ENCODE results near the gene SMS.
"Not testable (repeated sequence)": the region's sequence is repeated elsewhere in the genome, so short reads cannot be mapped to it uniquely, and the experiment has no call there.

SMS gene

DNA sequence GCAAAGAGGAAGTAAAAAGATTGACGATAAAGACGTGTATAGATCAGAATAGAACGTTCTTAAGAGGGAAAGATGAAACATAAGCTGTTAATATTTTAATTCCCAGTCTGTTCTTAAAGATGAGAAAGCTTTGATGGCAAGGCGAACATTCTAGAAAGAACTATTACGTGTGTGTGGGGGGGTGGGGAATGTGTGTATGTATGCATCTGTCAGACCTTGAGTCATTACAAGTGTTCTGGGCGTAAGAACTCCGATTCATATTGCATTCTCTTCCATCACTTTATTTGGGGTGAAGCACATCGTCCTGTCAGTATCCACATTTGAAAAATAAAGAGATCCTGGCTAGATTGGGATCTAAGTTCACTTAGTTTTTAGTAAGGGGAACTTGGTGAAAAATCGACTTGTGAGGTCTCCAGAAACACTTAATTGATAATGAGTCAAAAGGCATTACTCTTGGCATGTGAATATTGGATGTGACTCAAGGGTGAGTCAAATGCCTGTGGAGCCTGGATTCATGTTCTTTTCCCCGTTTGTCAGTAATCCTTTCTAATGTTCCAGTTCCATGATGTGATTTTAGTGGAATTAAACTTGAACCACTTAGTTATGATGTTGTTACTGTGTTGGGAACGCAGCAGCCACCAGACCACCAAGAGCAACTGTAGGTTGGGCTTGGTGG, 3.1 kb downstream of the SMS start:
- H3K4me1 Mint-ChIP-seq (ENCODE audit: low read depth), result peaks cover 45% of the 10 kb centered on the region
- peak overlapping the region; percentile 89 for H3K27ac Mint-ChIP-seq
- H3K4me3 Mint-ChIP-seq, result peak overlapping the region; percentile 82
- no peaks in the 10 kb centered on the region for H3K9me3 Mint-ChIP-seq (ENCODE audit: low read depth)
- peaks cover 8% of the 10 kb centered on the region for H3K36me3 Mint-ChIP-seq
- no peaks in the 10 kb centered on the region for H3K27me3 Mint-ChIP-seq

DNA sequence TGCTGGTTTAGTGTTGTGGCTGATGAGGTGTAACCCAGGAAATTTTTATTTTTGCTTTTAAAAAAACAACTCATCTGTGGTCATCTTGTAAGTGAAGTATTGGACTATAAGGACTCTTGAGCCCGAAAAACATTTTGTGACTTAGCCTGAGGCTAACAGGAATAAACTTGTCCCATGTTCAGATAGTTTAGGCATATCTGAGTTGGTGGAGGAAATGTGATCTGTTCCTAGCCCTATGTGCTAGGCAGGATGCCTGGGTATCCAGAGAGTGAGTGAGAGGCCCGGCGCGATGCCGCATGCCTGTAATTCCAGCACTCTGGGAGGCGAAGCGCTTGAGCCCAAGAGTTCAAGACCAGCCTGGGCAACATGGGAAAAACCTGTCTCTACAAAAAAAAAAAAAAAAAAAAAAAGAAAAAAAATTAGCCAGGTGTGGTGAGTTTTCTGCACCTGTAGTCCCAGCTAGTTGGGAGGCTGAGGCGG, 3.7 kb downstream of the SMS start:
- Mint-ChIP-seq H3K36me3 (peaks cover 8% of the 10 kb centered on the region), H3K9me3 (ENCODE audit: low read depth) (no peaks in the 10 kb centered on the region), H3K27me3 (no peaks in the 10 kb centered on the region), H3K4me3 (peak overlapping the region; percentile 82), H3K27ac (peak overlapping the region; percentile 89), H3K4me1 (ENCODE audit: low read depth) (peaks cover 45% of the 10 kb centered on the region)

GRCh38 chrX:21946925-21947641, 6.6 kb downstream of the SMS start:
- H3K4me3 Mint-ChIP-seq, result peak overlapping the region; percentile 20
- H3K9me3 Mint-ChIP-seq (ENCODE audit: low read depth), result no peaks in the 10 kb centered on the region
- H3K36me3 Mint-ChIP-seq, result peaks cover 8% of the 10 kb centered on the region
- no peaks in the 10 kb centered on the region for H3K27me3 Mint-ChIP-seq
- H3K27ac Mint-ChIP-seq, result peak overlapping the region; percentile 61
- peaks cover 55% of the 10 kb centered on the region for H3K4me1 Mint-ChIP-seq (ENCODE audit: low read depth)

DNA sequence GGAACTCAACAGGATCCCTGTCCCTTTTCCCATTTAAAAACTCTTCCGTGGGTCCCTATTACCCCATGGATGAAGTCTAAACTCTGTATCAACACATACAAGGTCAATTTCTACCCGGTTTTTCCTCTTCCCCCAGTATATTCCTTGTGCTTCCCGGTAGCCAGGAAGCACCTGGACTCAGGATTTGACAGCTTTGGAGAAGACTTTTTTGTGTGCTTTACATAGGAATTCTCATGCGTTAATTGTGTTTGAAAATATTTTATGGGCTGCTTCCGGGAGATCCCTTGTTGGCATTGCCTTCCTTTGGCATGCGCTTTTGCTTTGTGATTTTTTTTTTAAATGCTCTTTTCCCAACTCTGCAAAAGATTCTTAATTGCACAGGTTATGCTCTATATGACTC, 7.2 kb downstream of the SMS start:
- no peaks in the 10 kb centered on the region for H3K27me3 Mint-ChIP-seq
- H3K4me3 Mint-ChIP-seq, result peak overlapping the region; percentile 4
- H3K9me3 Mint-ChIP-seq (ENCODE audit: low read depth), result no peaks in the 10 kb centered on the region
- no peak overlapping the region for H3K27ac Mint-ChIP-seq
- peaks cover 4% of the 10 kb centered on the region for H3K36me3 Mint-ChIP-seq
- H3K4me1 Mint-ChIP-seq (ENCODE audit: low read depth), result peaks cover 55% of the 10 kb centered on the region

GRCh38 chrX:21948897-21949578, 8.5 kb downstream of the SMS start:
- H3K36me3 Mint-ChIP-seq, result no peaks in the 10 kb centered on the region

DNA sequence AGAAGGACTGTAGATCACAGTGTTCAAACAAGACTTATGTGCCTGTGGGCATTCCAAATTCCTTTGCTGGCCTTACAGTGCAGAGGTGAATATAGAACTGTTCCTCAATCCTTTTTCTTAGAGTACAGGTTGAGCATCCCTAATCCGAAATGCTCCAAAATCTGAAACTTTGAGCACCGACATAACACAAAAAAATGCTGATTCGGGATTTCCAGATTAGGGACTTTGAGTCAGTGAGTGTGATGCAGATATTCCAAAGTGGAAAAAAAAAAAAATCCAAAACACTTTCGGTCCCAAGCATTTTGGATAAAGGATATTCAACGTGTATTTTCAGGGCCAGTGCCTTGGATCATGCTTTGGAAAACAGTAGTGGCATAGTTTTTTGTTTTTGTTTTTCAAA, 9.2 kb downstream of the SMS start:
- Mint-ChIP-seq H3K4me3 (no peak overlapping the region), H3K4me1 (ENCODE audit: low read depth) (peaks cover 51% of the 10 kb centered on the region), H3K9me3 (ENCODE audit: low read depth) (no peaks in the 10 kb centered on the region), H3K27me3 (no peaks in the 10 kb centered on the region), H3K36me3 (no peaks in the 10 kb centered on the region), H3K27ac (no peak overlapping the region)

More at GRCh38 chrX:21948897-21949578, 8.5 kb downstream of the SMS start:
- Mint-ChIP-seq H3K4me1 (ENCODE audit: low read depth) (peaks cover 51% of the 10 kb centered on the region), H3K27ac (no peak overlapping the region), H3K4me3 (no peak overlapping the region), H3K27me3 (no peaks in the 10 kb centered on the region), H3K9me3 (ENCODE audit: low read depth) (no peaks in the 10 kb centered on the region)

GRCh38 chrX:21950557-21950956, 10.0 kb downstream of the SMS start:
- H3K27ac Mint-ChIP-seq; H3K27me3 Mint-ChIP-seq; H3K9me3 Mint-ChIP-seq (ENCODE audit: low read depth); H3K36me3 Mint-ChIP-seq; H3K4me3 Mint-ChIP-seq: not testable (repeated sequence)
- H3K4me1 Mint-ChIP-seq (ENCODE audit: low read depth), result peaks cover 55% of the 10 kb centered on the region

GRCh38 chrX:21952624-21953023, 12.1 kb downstream of the SMS start:
- Mint-ChIP-seq H3K27me3 (no peaks in the 10 kb centered on the region), H3K4me3 (no peak overlapping the region), H3K4me1 (ENCODE audit: low read depth) (peaks cover 45% of the 10 kb centered on the region), H3K9me3 (ENCODE audit: low read depth) (no peaks in the 10 kb centered on the region), H3K27ac (no peak overlapping the region), H3K36me3 (no peaks in the 10 kb centered on the region)

- H3K36me3 Mint-ChIP-seq; H3K9me3 Mint-ChIP-seq (ENCODE audit: low read depth); H3K27ac Mint-ChIP-seq; H3K27me3 Mint-ChIP-seq; H3K4me3 Mint-ChIP-seq: not testable (repeated sequence)
- H3K4me1 Mint-ChIP-seq (ENCODE audit: low read depth), result peaks cover 47% of the 10 kb centered on the region
These were observed 12.8 kb downstream of the SMS start for GRCh38 chrX:21953195-21953830.

DNA sequence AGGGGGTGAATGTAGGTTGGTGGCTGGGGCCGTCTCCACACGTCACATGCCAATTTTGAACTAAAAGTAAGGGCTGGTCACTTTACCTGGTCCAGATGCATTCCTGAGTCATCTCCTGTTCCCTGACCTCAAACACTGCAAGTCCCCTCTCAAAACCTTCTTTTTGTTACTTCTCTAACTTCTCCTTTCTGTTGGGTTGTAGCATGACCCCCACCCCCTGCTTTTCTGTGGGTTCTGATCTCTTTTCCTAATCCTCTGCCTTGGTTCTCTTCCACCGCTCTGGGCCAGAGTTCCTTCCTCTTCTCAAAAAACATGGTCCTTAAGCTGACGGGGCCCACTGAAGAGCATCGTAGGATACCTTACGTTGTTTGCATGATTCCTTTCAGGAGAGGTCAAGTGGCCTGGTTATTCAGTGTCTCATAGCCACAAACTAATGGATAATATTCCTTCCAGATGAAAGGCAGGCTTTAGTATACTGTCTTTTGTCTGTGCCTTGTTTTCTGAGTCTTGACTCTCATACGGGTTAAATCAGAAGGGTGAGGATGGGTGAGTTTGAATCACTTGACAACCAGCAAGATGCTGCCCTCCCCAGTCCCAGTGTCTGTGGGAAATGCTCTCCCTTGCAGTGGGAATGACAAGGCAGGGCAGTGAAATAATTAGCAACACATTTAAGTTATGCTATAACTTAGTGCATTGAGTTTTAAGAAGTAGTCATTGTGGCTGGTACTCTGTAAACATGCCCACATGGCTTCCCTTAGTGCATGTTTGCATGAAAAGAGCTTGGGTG, 15.1 kb downstream of the SMS start:
- Mint-ChIP-seq H3K4me1 (ENCODE audit: low read depth) (peaks cover 61% of the 10 kb centered on the region), H3K27ac (no peak overlapping the region), H3K27me3 (no peaks in the 10 kb centered on the region), H3K36me3 (no peaks in the 10 kb centered on the region), H3K9me3 (ENCODE audit: low read depth) (no peaks in the 10 kb centered on the region), H3K4me3 (no peak overlapping the region)

- no peak overlapping the region for H3K27ac Mint-ChIP-seq
- peaks cover 58% of the 10 kb centered on the region for H3K4me1 Mint-ChIP-seq (ENCODE audit: low read depth)
- H3K4me3 Mint-ChIP-seq, result no peak overlapping the region
- H3K9me3 Mint-ChIP-seq (ENCODE audit: low read depth), result no peaks in the 10 kb centered on the region
- H3K36me3 Mint-ChIP-seq, result peaks cover 2% of the 10 kb centered on the region
- no peaks in the 10 kb centered on the region for H3K27me3 Mint-ChIP-seq
These were observed 16.3 kb downstream of the SMS start for GRCh38 chrX:21956783-21957182.

DNA sequence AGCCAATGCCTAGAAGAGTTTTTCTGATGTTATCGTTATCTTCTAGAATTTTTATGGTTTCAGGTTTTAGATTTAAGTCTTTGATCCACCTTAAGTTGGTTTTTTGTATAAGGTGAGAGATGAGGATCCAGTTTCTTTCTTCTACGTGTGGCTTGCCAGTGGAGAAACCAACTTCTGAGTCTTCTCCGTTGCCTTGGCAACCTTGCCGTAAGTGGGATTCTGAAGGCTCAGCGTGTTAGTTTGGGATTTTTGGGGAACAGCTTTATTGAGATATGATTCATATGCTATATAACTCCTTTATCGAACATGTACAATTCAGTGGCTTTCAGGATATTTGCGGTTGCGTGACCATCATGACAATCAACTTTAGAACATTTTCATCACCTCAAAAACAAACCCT, 17.7 kb downstream of the SMS start:
- Mint-ChIP-seq H3K9me3 (ENCODE audit: low read depth) (no peaks in the 10 kb centered on the region), H3K27ac (no peak overlapping the region), H3K4me1 (ENCODE audit: low read depth) (peaks cover 54% of the 10 kb centered on the region), H3K36me3 (peaks cover 2% of the 10 kb centered on the region), H3K27me3 (no peaks in the 10 kb centered on the region), H3K4me3 (no peak overlapping the region)

DNA sequence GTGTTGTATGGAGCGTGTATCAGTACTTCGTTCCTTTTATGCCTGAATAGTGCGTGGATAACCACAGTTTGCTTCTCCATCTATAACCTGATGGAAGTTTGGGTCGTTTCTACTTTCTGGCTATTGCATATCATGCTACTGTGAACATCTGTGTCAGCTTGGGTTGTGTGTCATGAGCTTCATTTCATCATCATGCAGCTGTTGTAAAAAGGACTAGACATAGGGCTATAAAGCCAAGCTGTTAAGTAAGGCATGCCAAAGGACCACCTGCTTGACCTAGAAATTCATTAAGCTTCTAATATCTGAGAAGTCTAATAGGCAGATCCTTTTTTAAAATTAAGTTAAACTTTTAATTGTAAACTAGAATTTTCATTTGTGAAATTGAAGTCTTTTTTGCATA, 18.4 kb downstream of the SMS start:
- H3K4me1 Mint-ChIP-seq (ENCODE audit: low read depth), result peaks cover 48% of the 10 kb centered on the region
- no peak overlapping the region for H3K27ac Mint-ChIP-seq
- no peaks in the 10 kb centered on the region for H3K9me3 Mint-ChIP-seq (ENCODE audit: low read depth)
- peaks cover 2% of the 10 kb centered on the region for H3K36me3 Mint-ChIP-seq
- no peaks in the 10 kb centered on the region for H3K27me3 Mint-ChIP-seq
- H3K4me3 Mint-ChIP-seq, result no peak overlapping the region

DNA sequence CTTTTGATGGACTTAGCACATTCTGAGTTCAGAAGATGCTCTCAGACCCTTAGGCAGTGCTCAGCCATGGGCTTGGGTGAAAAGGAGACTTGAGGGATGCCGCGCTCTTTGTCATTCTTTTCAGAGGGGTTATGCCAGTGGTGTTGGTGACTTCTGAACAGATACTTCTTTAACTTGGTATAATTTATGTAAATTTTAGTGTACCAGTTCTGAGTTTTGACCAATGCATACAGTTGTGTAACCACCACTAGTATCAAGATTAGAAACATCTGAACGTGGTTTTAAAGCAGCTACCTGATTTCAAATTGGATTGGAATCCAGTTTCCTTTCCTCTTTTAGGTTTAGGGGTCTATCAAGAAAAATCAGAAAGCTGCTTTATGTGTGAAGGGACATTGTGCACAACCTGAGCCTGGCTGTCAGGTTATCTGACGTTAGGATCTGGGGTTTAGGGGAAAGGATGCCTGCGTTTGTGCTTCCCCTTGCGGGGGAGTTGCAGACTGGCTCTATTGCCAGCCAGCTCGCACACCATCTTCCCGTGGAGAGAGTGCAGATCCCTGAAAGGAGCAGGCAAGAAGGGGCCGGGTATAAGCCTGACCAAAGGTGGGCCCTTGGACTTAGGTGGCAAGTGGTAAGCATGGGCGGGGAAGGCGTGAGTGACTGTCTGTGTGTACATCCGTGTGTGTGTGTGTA, 19.0 kb downstream of the SMS start:
- H3K27ac Mint-ChIP-seq, result no peak overlapping the region
- peaks cover 2% of the 10 kb centered on the region for H3K36me3 Mint-ChIP-seq
- H3K9me3 Mint-ChIP-seq (ENCODE audit: low read depth), result no peaks in the 10 kb centered on the region
- peak overlapping the region; percentile 30 for H3K4me3 Mint-ChIP-seq
- no peaks in the 10 kb centered on the region for H3K27me3 Mint-ChIP-seq
- peaks cover 46% of the 10 kb centered on the region for H3K4me1 Mint-ChIP-seq (ENCODE audit: low read depth)
